GM23338 (cell line): ENCODE results near the gene TAPBPL. TPM values are rescaled to one million over a fixed set of nuclear protein-coding genes. Genes with fewer than 3 reads are reported as not detected.
A peak's percentile ranks its signal among the peaks of the same experiment; 100 is the strongest.

Source experiments
- ATAC-seq: fragments of 200-7000 bp; cut with Tn5 transposase; 3 replicates; pipeline ENCODE4 v1.9.1; 2020
- DNase-seq: peaks from one replicate; pipeline ENCODE4 v3.0.0-alpha.2; 2015; ENCODE audit warnings: low spot score
- H2AFZ ChIP-seq: fragments of 200-600 bp; sonication (generic); 2 replicates; pipeline ENCODE4 v1.8.0; 2016; ENCODE audit warnings: antibody characterized with exemption, mild to moderate bottlenecking, moderate library complexity
- H3F3A ChIP-seq: fragments of 200-600 bp; sonication (generic); replicated peaks from 2 replicates; pipeline ENCODE4 v1.8.0; 2017; ENCODE audit warnings: antibody characterized with exemption, mixed run types, low read depth
- H3K27ac ChIP-seq: fragments of 200-600 bp; sonication (generic); 2 replicates; pipeline ENCODE4 v1.6.1; 2016; ENCODE audit warnings: low read depth
- H3K27me3 ChIP-seq: fragments of 200-600 bp; sonication (generic); 2 replicates; pipeline ENCODE4 v1.8.0; 2016; ENCODE audit warnings: mild to moderate bottlenecking, mixed run types, moderate library complexity; ENCODE audit not compliant: insufficient read depth
- H3K36me3 ChIP-seq: fragments of 200-600 bp; sonication (generic); 2 replicates; pipeline ENCODE4 v1.8.0; 2016; ENCODE audit warnings: mild to moderate bottlenecking; ENCODE audit not compliant: insufficient read depth
- H3K4me1 ChIP-seq: fragments of 200-600 bp; sonication (generic); 2 replicates; pipeline ENCODE4 v1.8.0; 2016; ENCODE audit warnings: mild to moderate bottlenecking, moderate library complexity; ENCODE audit not compliant: insufficient read depth
- H3K4me2 ChIP-seq: fragments of 200-600 bp; sonication (generic); 2 replicates; pipeline ENCODE4 v1.7.1; 2017; ENCODE audit warnings: mixed run types
- H3K4me3 ChIP-seq: fragments of 200-600 bp; sonication (generic); 2 replicates; pipeline ENCODE4 v1.6.1; 2016; ENCODE audit warnings: mixed run types
- H3K79me2 ChIP-seq: fragments of 200-600 bp; sonication (generic); replicated peaks from 2 replicates; pipeline ENCODE4 v1.8.0; 2017; ENCODE audit warnings: mild to moderate bottlenecking; ENCODE audit not compliant: insufficient read depth
- H3K9me2 ChIP-seq: fragments of 200-600 bp; sonication (generic); 2 replicates; pipeline ENCODE4 v1.8.0; 2017; ENCODE audit not compliant: insufficient read depth
- H4K20me1 ChIP-seq: fragments of 200-600 bp; sonication (generic); replicated peaks from 2 replicates; pipeline ENCODE4 v1.8.0; 2017; ENCODE audit warnings: mild to moderate bottlenecking; ENCODE audit not compliant: insufficient read depth
- H3K27ac Mint-ChIP-seq: 2 replicates; pipeline ENCODE4 v1.8.0; 2020; ENCODE audit warnings: inconsistent platforms, mild to moderate bottlenecking, moderate library complexity, mixed read lengths
- H3K27me3 Mint-ChIP-seq: 3 replicates; pipeline ENCODE4 v1.8.0; 2022; ENCODE audit warnings: low read depth, mild to moderate bottlenecking, moderate library complexity, mixed read lengths, inconsistent platforms; ENCODE audit not compliant: insufficient read depth, poor library complexity
- H3K36me3 Mint-ChIP-seq: 3 replicates; pipeline ENCODE4 v1.8.0; 2021; ENCODE audit warnings: low read depth, mild to moderate bottlenecking, inconsistent platforms, moderate library complexity, mixed read lengths
- H3K4me1 Mint-ChIP-seq: 3 replicates; pipeline ENCODE4 v1.8.0; 2020; ENCODE audit warnings: mild to moderate bottlenecking, inconsistent platforms, mixed read lengths
- H3K4me3 Mint-ChIP-seq: 3 replicates; pipeline ENCODE4 v1.8.0; 2021; ENCODE audit warnings: moderate library complexity, mild to moderate bottlenecking, inconsistent platforms, mixed read lengths
- H3K9me3 Mint-ChIP-seq: 3 replicates; pipeline ENCODE4 v1.8.0; 2020; ENCODE audit warnings: moderate library complexity, mild to moderate bottlenecking, inconsistent platforms, mixed read lengths
- CREB1 ChIP-seq: fragments of 250-450 bp; sonication (Bioruptor Pico); IDR thresholded peaks from 2 replicates; pipeline ENCODE4 v1.5.0; 2020; ENCODE audit warnings: low read depth, mild to moderate bottlenecking, moderate library complexity
- EZH2 ChIP-seq: fragments of 200-600 bp; sonication (generic); IDR thresholded peaks from one replicate; pipeline ENCODE4 v1.8.0; 2017; ENCODE audit warnings: antibody characterized with exemption, mild to moderate bottlenecking, low read depth; ENCODE audit not compliant: unreplicated experiment
- EZH2phosphoT487 ChIP-seq: fragments of 200-600 bp; sonication (generic); IDR thresholded peaks from one replicate; pipeline ENCODE4 v1.8.1; 2018; ENCODE audit warnings: antibody characterized with exemption; ENCODE audit not compliant: unreplicated experiment
- JUNB ChIP-seq: IDR thresholded peaks from one replicate; pipeline ENCODE4 v1.6.1; 2016; ENCODE audit warnings: antibody characterized with exemption; ENCODE audit not compliant: unreplicated experiment
- NANOG ChIP-seq: IDR thresholded peaks from 2 replicates; pipeline ENCODE4 v1.6.1; 2016; ENCODE audit warnings: antibody characterized with exemption, borderline replicate concordance
- POLR2AphosphoS5 ChIP-seq: IDR thresholded peaks from 2 replicates; pipeline ENCODE4 v1.6.1; 2016; ENCODE audit warnings: antibody characterized with exemption, low read depth
- STAT1 ChIP-seq: IDR thresholded peaks from one replicate; pipeline ENCODE4 v1.6.1; 2016; ENCODE audit warnings: antibody characterized with exemption; ENCODE audit not compliant: unreplicated experiment
- ZNF331 ChIP-seq: fragments of 250-450 bp; sonication (Bioruptor Pico); IDR thresholded peaks from 2 replicates; pipeline ENCODE4 v1.5.0; 2020; ENCODE audit warnings: low read depth, mild to moderate bottlenecking, moderate library complexity
- polyA plus RNA-seq: library from polyadenylated mRNA; unstranded; fragments of >200 nt; fragmentation: Nextera tagmentation; extraction: Ambion mirVana; gene quantifications from 2 replicates; pipeline ENCODE4 v1.2.1, GENCODE V29; 2016
- total RNA-seq: library from RNA; depleted of rRNA; stranded (reverse); fragments of >200 nt; shearing (Covaris generic); gene quantifications from 2 replicates; pipeline ENCODE4 v1.2.3, GENCODE V29; 2014
- TF ChIP-seq, protein P1 (sequence below): fragments of 250-450 bp; sonication (Bioruptor Pico); IDR thresholded peaks from 2 replicates; pipeline ENCODE4 v1.5.0; 2020; ENCODE audit warnings: mild to moderate bottlenecking, moderate library complexity
- TF ChIP-seq, protein P2 (sequence below): IDR thresholded peaks from one replicate; pipeline ENCODE4 v1.6.1; 2018; ENCODE audit warnings: antibody characterized with exemption; ENCODE audit not compliant: unreplicated experiment
- TF ChIP-seq, protein P3 (sequence below): IDR thresholded peaks from 2 replicates; pipeline ENCODE4 v1.6.1; 2016; ENCODE audit warnings: antibody characterized with exemption
- TF ChIP-seq, protein P4 (sequence below), 2 experiments: fragments of 200-600 bp in 1 of 2; sonication (generic) in 1 of 2; conservative IDR thresholded peaks; 2 replicates each; pipeline versions ENCODE4 v1.5.1 to v1.6.1; 2016 to 2017; ENCODE audit warnings: antibody characterized with exemption in 2 of 2, low read depth in 2 of 2, mild to moderate bottlenecking in 2 of 2, moderate library complexity in 1 of 2

TAPBPL gene
- total and polyA plus RNA-seq, 2 experiments from 2014 or later: 0.59 to 0.65 TPM

DNA sequence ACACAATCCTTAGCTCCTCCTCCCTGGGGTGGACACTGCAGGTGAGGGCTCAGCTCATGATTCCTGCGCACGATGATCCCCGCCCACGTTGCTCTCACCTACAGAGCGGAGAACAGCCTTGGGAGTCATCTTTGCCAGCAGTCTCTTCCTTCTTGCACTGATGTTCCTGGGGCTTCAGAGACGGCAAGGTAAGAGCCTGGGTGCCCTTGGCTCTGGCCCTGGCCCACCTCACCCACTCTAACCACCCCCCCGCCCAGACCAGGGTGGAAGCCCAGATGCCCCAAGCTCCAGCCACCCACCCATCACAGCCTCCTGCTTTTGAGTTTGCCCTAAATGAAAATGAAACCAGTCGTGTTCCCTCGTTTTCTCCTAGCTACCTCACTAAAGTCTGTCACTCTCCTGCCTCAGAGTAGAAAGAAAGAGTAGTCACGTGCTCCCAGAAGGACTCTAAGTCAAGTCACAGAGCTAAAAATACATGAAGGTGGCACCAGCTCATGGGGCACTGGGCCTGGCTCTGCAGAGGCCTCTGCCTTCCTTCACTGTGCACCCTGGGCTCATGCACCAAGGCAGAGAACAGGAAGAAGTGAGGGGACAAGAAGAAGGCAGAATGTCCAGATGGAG lies 9.0 kb downstream of the TAPBPL start:
- no peak overlapping the region for H3K4me3 Mint-ChIP-seq
- TF ChIP-seq, protein P1, sequence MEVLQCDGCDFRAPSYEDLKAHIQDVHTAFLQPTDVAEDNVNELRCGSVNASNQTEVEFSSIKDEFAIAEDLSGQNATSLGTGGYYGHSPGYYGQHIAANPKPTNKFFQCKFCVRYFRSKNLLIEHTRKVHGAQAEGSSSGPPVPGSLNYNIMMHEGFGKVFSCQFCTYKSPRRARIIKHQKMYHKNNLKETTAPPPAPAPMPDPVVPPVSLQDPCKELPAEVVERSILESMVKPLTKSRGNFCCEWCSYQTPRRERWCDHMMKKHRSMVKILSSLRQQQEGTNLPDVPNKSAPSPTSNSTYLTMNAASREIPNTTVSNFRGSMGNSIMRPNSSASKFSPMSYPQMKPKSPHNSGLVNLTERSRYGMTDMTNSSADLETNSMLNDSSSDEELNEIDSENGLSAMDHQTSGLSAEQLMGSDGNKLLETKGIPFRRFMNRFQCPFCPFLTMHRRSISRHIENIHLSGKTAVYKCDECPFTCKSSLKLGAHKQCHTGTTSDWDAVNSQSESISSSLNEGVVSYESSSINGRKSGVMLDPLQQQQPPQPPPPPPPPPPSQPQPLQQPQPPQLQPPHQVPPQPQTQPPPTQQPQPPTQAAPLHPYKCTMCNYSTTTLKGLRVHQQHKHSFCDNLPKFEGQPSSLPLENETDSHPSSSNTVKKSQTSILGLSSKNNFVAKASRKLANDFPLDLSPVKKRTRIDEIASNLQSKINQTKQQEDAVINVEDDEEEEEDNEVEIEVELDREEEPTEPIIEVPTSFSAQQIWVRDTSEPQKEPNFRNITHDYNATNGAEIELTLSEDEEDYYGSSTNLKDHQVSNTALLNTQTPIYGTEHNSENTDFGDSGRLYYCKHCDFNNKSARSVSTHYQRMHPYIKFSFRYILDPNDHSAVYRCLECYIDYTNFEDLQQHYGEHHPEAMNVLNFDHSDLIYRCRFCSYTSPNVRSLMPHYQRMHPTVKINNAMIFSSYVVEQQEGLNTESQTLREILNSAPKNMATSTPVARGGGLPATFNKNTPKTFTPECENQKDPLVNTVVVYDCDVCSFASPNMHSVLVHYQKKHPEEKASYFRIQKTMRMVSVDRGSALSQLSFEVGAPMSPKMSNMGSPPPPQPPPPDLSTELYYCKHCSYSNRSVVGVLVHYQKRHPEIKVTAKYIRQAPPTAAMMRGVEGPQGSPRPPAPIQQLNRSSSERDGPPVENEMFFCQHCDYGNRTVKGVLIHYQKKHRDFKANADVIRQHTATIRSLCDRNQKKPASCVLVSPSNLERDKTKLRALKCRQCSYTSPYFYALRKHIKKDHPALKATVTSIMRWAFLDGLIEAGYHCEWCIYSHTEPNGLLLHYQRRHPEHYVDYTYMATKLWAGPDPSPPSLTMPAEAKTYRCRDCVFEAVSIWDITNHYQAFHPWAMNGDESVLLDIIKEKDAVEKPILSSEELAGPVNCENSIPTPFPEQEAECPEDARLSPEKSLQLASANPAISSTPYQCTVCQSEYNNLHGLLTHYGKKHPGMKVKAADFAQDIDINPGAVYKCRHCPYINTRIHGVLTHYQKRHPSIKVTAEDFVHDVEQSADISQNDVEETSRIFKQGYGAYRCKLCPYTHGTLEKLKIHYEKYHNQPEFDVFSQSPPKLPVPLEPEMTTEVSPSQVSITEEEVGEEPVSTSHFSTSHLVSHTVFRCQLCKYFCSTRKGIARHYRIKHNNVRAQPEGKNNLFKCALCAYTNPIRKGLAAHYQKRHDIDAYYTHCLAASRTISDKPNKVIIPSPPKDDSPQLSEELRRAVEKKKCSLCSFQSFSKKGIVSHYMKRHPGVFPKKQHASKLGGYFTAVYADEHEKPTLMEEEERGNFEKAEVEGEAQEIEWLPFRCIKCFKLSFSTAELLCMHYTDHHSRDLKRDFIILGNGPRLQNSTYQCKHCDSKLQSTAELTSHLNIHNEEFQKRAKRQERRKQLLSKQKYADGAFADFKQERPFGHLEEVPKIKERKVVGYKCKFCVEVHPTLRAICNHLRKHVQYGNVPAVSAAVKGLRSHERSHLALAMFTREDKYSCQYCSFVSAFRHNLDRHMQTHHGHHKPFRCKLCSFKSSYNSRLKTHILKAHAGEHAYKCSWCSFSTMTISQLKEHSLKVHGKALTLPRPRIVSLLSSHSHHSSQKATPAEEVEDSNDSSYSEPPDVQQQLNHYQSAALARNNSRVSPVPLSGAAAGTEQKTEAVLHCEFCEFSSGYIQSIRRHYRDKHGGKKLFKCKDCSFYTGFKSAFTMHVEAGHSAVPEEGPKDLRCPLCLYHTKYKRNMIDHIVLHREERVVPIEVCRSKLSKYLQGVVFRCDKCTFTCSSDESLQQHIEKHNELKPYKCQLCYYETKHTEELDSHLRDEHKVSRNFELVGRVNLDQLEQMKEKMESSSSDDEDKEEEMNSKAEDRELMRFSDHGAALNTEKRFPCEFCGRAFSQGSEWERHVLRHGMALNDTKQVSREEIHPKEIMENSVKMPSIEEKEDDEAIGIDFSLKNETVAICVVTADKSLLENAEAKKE (CRISPR knock-in tag): no peak
- TF ChIP-seq STAT1: no peak
- TF ChIP-seq, protein P2, sequence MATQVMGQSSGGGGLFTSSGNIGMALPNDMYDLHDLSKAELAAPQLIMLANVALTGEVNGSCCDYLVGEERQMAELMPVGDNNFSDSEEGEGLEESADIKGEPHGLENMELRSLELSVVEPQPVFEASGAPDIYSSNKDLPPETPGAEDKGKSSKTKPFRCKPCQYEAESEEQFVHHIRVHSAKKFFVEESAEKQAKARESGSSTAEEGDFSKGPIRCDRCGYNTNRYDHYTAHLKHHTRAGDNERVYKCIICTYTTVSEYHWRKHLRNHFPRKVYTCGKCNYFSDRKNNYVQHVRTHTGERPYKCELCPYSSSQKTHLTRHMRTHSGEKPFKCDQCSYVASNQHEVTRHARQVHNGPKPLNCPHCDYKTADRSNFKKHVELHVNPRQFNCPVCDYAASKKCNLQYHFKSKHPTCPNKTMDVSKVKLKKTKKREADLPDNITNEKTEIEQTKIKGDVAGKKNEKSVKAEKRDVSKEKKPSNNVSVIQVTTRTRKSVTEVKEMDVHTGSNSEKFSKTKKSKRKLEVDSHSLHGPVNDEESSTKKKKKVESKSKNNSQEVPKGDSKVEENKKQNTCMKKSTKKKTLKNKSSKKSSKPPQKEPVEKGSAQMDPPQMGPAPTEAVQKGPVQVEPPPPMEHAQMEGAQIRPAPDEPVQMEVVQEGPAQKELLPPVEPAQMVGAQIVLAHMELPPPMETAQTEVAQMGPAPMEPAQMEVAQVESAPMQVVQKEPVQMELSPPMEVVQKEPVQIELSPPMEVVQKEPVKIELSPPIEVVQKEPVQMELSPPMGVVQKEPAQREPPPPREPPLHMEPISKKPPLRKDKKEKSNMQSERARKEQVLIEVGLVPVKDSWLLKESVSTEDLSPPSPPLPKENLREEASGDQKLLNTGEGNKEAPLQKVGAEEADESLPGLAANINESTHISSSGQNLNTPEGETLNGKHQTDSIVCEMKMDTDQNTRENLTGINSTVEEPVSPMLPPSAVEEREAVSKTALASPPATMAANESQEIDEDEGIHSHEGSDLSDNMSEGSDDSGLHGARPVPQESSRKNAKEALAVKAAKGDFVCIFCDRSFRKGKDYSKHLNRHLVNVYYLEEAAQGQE: no peak
- TF ChIP-seq EZH2: no peak
- no peak for TF ChIP-seq JUNB
- TF ChIP-seq POLR2AphosphoS5: no peak
- TF ChIP-seq, protein P3, sequence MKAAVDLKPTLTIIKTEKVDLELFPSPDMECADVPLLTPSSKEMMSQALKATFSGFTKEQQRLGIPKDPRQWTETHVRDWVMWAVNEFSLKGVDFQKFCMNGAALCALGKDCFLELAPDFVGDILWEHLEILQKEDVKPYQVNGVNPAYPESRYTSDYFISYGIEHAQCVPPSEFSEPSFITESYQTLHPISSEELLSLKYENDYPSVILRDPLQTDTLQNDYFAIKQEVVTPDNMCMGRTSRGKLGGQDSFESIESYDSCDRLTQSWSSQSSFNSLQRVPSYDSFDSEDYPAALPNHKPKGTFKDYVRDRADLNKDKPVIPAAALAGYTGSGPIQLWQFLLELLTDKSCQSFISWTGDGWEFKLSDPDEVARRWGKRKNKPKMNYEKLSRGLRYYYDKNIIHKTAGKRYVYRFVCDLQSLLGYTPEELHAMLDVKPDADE: no peak
- no peak for TF ChIP-seq ZNF331 (CRISPR knock-in tag)
- TF ChIP-seq EZH2phosphoT487: no peak
- TF ChIP-seq, protein P4, sequence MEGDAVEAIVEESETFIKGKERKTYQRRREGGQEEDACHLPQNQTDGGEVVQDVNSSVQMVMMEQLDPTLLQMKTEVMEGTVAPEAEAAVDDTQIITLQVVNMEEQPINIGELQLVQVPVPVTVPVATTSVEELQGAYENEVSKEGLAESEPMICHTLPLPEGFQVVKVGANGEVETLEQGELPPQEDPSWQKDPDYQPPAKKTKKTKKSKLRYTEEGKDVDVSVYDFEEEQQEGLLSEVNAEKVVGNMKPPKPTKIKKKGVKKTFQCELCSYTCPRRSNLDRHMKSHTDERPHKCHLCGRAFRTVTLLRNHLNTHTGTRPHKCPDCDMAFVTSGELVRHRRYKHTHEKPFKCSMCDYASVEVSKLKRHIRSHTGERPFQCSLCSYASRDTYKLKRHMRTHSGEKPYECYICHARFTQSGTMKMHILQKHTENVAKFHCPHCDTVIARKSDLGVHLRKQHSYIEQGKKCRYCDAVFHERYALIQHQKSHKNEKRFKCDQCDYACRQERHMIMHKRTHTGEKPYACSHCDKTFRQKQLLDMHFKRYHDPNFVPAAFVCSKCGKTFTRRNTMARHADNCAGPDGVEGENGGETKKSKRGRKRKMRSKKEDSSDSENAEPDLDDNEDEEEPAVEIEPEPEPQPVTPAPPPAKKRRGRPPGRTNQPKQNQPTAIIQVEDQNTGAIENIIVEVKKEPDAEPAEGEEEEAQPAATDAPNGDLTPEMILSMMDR (conservative IDR thresholded peaks at IDR 0.05; ENCODE audit: low read depth in 2 of 2): no peak
- no peak for TF ChIP-seq NANOG
- TF ChIP-seq CREB1: no peak
- no peak overlapping the region for H3K4me3 ChIP-seq

More for the DNA sequence above, 9.0 kb downstream of the TAPBPL start:
- Mint-ChIP-seq H3K36me3 (peaks cover 51% of the 10 kb centered on the region), H3K4me1 (no peaks in the 10 kb centered on the region; the same call in 1 of the 3 replicates), H3K27ac (peak overlapping the region; percentile 77), H3K9me3 (no peaks in the 10 kb centered on the region), H3K27me3 (peaks cover 12% of the 10 kb centered on the region)
- no peaks in the 10 kb centered on the region for H4K20me1 ChIP-seq
- DNase-seq (no peak), ATAC-seq (no peak)
- H3K79me2 ChIP-seq: no peaks in the 10 kb centered on the region
- no peaks in the 10 kb centered on the region for H3K27me3 ChIP-seq
- H3K27ac ChIP-seq: no peak overlapping the region
- no peaks in the 10 kb centered on the region for H3K4me1 ChIP-seq
- 0 out of 2 replicates have a peak, but pooled peaks cover 2% of the 10 kb centered on the region for H3F3A ChIP-seq
- peaks cover 12% of the 10 kb centered on the region for H3K36me3 ChIP-seq
- H2AFZ ChIP-seq: no peak overlapping the region
- H3K4me2 ChIP-seq: no peak overlapping the region
- no peaks in the 10 kb centered on the region for H3K9me2 ChIP-seq
